ENCODE measurements around the gene MYO5A. TPM values are rescaled to one million over a fixed set of nuclear protein-coding genes. Genes with fewer than 3 reads are reported as not detected.
"Not testable (repeated sequence)": the region's sequence is repeated elsewhere in the genome, so short reads cannot be mapped to it uniquely, and the experiment has no call there.

Gene MYO5A
- total RNA-seq, 1 donor from 2014 or later: 55.0 TPM

DNA sequence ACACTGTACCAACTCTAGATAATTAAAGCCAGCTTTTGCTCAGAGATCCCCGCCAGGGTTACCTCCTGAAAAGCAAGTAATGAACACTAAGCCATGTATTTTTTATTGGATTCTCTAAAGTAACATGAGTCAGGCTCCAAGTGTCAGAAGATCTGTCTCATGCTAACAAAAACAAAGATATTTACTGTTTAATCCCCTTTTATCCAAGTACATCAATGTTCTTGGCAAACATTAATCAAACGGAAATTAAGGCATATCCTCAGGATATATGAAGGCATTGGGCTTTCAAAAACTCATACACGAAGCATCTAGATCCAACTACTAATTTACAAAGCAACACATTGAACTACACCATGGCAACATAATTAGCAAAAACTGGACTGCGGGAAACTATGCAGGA, 37.2 kb downstream of the MYO5A start:
- H3K27ac ChIP-seq: no peak overlapping the region
- TF ChIP-seq, protein P1, sequence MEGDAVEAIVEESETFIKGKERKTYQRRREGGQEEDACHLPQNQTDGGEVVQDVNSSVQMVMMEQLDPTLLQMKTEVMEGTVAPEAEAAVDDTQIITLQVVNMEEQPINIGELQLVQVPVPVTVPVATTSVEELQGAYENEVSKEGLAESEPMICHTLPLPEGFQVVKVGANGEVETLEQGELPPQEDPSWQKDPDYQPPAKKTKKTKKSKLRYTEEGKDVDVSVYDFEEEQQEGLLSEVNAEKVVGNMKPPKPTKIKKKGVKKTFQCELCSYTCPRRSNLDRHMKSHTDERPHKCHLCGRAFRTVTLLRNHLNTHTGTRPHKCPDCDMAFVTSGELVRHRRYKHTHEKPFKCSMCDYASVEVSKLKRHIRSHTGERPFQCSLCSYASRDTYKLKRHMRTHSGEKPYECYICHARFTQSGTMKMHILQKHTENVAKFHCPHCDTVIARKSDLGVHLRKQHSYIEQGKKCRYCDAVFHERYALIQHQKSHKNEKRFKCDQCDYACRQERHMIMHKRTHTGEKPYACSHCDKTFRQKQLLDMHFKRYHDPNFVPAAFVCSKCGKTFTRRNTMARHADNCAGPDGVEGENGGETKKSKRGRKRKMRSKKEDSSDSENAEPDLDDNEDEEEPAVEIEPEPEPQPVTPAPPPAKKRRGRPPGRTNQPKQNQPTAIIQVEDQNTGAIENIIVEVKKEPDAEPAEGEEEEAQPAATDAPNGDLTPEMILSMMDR (IDR thresholded peaks at IDR 0.05): no peak
- no peak overlapping the region for H3K4me3 ChIP-seq
- DNase-seq (ENCODE audit: low spot score in 2 of 2): no peak
- no peaks in the 10 kb centered on the region for H3K27me3 ChIP-seq
- H3K9me3 ChIP-seq: no peaks in the 10 kb centered on the region
- intact Hi-C loops (cut with DNase I): no loop called here
- H3K36me3 ChIP-seq: no peaks in the 10 kb centered on the region
- H3K4me1 ChIP-seq: peaks cover 0 to 2% of the 10 kb centered on the region in 2 donors

DNA sequence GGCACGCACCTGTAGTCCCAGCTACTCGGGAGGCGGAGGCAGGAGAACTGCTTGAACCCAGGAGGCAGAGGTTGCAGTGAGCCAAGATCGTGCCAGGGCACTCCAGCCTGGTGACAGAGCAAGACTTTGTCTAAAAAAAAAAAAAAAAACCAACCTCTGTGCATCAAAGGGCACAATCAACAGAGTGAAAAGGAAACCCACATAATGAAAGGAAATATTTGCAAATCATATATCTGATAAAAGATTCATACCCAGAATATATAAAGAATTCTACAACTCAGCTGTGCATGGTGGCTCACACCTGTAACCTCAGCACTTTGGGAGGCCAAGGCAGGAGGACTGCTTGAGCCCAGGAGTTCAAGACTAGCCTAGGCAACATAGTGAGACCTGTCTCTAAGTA, 39.2 kb downstream of the MYO5A start:
- H3K27ac ChIP-seq; H3K9me3 ChIP-seq; H3K27me3 ChIP-seq; H3K4me3 ChIP-seq; intact Hi-C loops (cut with DNase I); DNase-seq (ENCODE audit: low spot score in 2 of 2); H3K36me3 ChIP-seq; H3K4me1 ChIP-seq: not testable (repeated sequence)

DNA sequence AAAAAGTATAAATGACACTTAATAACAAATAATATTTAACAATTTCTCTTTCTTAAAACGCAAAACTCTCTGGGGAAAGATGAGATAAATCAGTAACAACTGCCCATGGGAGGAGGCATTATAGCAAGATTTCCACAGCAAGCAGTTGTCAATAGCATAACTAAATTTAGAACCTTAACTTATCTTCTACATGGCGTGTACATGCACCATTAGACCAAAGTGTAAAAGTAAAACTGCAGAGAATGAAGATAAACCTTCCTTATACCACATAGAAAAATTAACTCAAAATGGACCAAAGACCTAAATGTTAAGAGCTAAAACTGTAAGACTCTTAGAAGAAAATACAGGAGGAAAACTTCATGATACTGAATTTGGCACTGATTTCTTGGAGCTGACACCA, 39.9 kb downstream of the MYO5A start:
- no peaks in the 10 kb centered on the region for H3K36me3 ChIP-seq
- TF ChIP-seq, protein P1 (IDR thresholded peaks at IDR 0.05): no peak
- no peaks in the 10 kb centered on the region for H3K9me3 ChIP-seq
- no peak for DNase-seq (ENCODE audit: low spot score in 2 of 2)
- no peaks in the 10 kb centered on the region for H3K27me3 ChIP-seq
- H3K4me3 ChIP-seq: no peak overlapping the region
- H3K4me1 ChIP-seq: peaks cover 0 to 2% of the 10 kb centered on the region in 2 donors
- no peak overlapping the region for H3K27ac ChIP-seq
- intact Hi-C loops (cut with DNase I): no loop called here

DNA sequence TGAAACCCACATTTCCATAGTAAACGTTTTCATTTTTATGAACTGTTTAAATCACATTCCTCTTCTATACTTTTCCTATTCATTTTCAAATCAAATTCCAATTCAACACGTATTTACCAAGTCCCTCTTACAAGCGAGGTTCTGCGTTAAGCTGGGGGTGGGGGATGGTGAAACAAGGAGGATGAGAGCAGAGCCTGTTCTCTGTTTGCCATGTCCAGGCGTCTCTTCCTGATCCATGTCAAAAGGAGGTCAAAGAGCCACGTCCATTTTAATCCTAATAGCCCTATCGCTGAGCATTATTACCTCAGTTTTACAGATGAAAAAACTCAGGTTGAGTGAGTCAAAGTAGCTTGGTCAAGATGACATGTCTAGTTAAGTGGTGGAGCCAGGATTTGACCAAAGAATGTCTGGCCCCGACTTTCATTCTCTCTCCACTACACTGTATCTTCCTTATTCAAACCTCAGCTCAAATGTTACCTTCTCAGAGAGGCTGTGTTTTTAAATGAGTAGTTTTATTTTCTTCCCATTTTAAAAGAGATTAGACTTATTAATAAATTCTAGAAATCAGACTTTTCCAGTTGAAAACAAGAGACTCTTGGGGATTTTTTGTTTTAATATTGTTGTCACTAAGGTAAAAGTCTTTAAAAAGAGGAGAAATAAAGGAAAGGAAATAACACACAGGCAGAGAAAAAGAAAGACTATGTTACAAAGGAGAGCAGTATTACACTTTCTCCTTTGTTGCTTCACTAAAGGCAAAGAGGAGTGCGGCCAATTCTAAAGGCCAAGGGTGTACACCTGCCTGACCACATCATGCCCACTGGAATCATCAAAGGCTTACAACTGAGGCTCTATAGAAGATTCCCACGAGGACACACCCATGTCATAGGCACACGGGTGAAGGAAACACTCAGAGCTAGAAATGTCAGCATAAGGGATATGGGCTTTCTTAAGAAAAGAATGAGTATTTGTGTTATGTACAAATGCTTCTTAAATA, 42.4 kb downstream of the MYO5A start:
- TF ChIP-seq, protein P1 (IDR thresholded peaks at IDR 0.05): no peak

DNA sequence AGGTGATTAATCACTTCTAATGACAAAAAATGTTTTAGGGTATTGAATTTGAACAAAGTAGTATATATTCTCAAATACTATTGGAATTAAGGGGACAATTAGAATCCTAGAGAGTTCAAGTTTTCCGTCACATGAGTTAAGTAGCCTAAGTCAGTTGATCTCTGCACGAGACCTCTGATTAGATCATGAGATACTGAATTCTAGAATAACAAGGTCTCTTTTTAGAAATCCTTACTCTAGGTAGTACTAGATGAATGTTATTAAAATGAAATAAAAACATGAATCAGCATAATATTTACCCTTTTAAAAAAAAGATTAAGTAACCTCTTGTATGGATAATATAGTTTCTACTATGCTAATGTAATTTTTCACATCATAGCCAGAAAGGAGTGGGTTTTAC, 43.4 kb downstream of the MYO5A start:
- no peaks in the 10 kb centered on the region for H3K27me3 ChIP-seq
- DNase-seq (ENCODE audit: low spot score in 2 of 2): no peak
- no peak overlapping the region for H3K4me3 ChIP-seq
- no peaks in the 10 kb centered on the region for H3K36me3 ChIP-seq
- no peak overlapping the region for H3K27ac ChIP-seq
- H3K4me1 ChIP-seq: peaks cover 0 to 3% of the 10 kb centered on the region in 2 donors
- intact Hi-C loops (cut with DNase I): no loop called here
- H3K9me3 ChIP-seq: no peaks in the 10 kb centered on the region
- TF ChIP-seq, protein P1 (IDR thresholded peaks at IDR 0.05): no peak

More for the DNA sequence above, 42.4 kb downstream of the MYO5A start:
- peaks cover 0 to 3% of the 10 kb centered on the region in 2 donors for H3K4me1 ChIP-seq
- no peaks in the 10 kb centered on the region for H3K27me3 ChIP-seq
- H3K36me3 ChIP-seq: no peaks in the 10 kb centered on the region
- H3K4me3 ChIP-seq: no peak overlapping the region
- DNase-seq (ENCODE audit: low spot score in 2 of 2): no peak
- H3K9me3 ChIP-seq: no peaks in the 10 kb centered on the region
- intact Hi-C loops (cut with DNase I): no loop called here
- no peak overlapping the region for H3K27ac ChIP-seq

DNA sequence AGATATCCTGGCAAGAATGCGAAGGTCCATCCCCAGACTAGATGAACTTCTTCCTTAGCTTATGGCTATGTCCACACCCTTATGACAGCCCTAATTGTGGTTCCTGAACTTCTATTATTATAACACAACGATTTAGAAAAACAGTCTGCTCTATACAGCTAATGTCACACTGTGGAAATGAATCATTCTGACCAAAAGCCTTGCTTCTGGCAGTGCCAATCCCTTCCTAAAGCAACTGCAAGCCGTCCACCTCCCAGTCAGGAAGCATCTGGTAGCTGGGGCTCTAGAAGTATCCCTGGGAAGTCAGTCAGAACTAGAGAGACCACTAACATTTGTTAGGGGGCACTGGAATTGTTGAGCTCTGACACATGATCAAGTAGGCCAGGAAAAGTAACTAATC, 45.0 kb downstream of the MYO5A start:
- Histone ChIP-seq H3K36me3 (no peaks in the 10 kb centered on the region), H3K9me3 (no peaks in the 10 kb centered on the region), H3K4me3 (no peak overlapping the region), H3K27me3 (no peaks in the 10 kb centered on the region), H3K4me1 (peaks cover 0 to 3% of the 10 kb centered on the region in 2 donors), H3K27ac (peak overlapping the region in 1 of 2 donors; percentile 37)
- TF ChIP-seq, protein P1 (IDR thresholded peaks at IDR 0.05): no peak
- intact Hi-C loops (cut with DNase I): no loop called here
- no peak for DNase-seq (ENCODE audit: low spot score in 2 of 2)

All from ascending aorta (tissue), 2 donors.